ENCODE data around the gene BSCL2. TPM values are rescaled to one million over a fixed set of nuclear protein-coding genes. Genes with fewer than 3 reads are reported as not detected.
A peak's percentile ranks its signal among the peaks of the same experiment; 100 is the strongest.
"Not testable (repeated sequence)": the region's sequence is repeated elsewhere in the genome, so short reads cannot be mapped to it uniquely, and the experiment has no call there.

The BSCL2 gene
- total RNA-seq, 1 donor from 2014 or later = 23.7 TPM

DNA sequence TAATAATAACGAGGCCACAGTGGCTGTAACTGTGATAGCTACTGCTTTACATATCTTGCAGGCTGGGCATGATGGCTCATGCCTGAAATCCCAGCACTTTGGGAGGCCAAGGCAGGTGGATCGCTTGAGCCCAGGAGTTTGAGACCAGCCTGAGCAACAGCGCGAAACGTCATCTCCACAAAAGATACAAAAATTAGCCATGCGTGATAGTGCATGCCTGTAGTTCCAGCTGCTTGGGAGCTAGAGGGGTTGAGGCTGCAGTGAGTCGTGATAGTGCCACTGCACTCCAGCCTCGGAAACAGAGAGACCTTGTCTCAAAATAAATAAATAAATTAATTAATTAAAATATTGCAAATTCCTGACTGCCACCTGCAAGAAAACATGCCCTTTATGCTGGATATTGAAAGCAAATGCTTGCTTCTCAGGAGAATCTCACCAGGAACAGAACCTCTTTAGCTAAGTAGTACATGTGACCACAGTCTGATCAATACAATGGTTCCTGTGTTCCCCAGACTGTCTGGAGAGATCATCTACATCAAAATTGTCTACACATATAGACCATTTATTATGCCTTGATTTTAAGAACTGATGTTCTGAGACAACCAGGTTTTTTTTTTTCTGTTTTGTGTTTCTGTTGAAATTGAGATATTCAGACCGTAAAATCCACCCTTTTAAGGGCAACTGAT, 40.4 kb upstream of the BSCL2 start:
- Histone ChIP-seq H3K4me3 (ENCODE audit: low read depth, low read length) (no peak overlapping the region), H3K27me3 (ENCODE audit: control insufficient read depth, insufficient read depth, low read length) (no peaks in the 10 kb centered on the region), H3K36me3 (ENCODE audit: control insufficient read depth, insufficient read depth, low read length) (peaks cover 7% of the 10 kb centered on the region)
- DNase-seq (ENCODE audit: low read depth) (no peak), FAIRE-seq (no peak)
- TF ChIP-seq, protein P1, sequence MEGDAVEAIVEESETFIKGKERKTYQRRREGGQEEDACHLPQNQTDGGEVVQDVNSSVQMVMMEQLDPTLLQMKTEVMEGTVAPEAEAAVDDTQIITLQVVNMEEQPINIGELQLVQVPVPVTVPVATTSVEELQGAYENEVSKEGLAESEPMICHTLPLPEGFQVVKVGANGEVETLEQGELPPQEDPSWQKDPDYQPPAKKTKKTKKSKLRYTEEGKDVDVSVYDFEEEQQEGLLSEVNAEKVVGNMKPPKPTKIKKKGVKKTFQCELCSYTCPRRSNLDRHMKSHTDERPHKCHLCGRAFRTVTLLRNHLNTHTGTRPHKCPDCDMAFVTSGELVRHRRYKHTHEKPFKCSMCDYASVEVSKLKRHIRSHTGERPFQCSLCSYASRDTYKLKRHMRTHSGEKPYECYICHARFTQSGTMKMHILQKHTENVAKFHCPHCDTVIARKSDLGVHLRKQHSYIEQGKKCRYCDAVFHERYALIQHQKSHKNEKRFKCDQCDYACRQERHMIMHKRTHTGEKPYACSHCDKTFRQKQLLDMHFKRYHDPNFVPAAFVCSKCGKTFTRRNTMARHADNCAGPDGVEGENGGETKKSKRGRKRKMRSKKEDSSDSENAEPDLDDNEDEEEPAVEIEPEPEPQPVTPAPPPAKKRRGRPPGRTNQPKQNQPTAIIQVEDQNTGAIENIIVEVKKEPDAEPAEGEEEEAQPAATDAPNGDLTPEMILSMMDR (IDR thresholded peaks at IDR 0.05; ENCODE audit: insufficient read depth, low read length, severe bottlenecking) = no peak

DNA sequence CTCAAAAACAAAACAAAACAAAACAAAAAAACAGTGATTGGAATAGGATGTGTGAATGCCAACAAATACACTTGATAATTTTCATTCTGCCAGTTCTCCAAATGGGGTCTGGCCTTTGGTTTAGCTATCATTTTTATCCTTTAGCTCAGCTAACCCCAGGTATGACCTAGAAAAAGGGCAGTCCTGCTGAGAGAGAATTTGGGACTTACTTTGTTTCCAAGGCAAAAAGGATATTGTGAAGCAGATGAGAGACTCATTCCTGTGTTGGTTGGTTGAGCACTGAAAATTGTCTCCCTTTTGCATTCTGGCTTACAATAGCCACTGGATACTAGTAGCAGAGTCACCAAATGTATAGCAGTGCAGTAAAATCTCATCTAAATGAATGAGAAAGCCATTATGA, 30.0 kb upstream of the BSCL2 start:
- DNase-seq (ENCODE audit: low read depth) = no peak
- H3K27me3 ChIP-seq (ENCODE audit: control insufficient read depth, insufficient read depth, low read length) = no peaks in the 10 kb centered on the region
- no peak for FAIRE-seq
- peaks cover 9% of the 10 kb centered on the region for H3K36me3 ChIP-seq (ENCODE audit: control insufficient read depth, insufficient read depth, low read length)
- no peak overlapping the region for H3K4me3 ChIP-seq (ENCODE audit: low read depth, low read length)
- TF ChIP-seq, protein P1 (IDR thresholded peaks at IDR 0.05; ENCODE audit: insufficient read depth, low read length, severe bottlenecking) = no peak

DNA sequence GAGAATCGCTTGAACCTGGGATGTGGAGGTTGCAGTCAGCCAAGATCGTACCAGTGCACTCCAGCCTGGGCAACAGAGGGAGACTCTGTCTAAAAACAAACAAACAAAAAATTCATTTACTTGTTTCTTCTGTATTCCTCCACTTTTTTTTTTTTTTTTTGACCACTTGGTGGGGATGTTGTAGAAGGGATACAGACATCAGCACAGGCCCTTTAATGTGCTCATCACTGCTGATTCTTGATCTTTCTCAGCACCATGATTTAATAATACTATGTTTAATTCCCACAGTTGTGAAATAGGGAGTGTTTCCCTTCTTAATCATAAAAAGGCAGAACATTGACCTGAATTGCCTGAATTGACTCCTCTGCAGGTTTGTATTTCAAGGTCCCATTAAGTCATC, 25.6 kb upstream of the BSCL2 start:
- H3K36me3 ChIP-seq (ENCODE audit: control insufficient read depth, insufficient read depth, low read length) = peaks cover 3% of the 10 kb centered on the region
- FAIRE-seq (no peak), DNase-seq (ENCODE audit: low read depth) (peak; percentile 29)
- TF ChIP-seq, protein P1 (IDR thresholded peaks at IDR 0.05; ENCODE audit: insufficient read depth, low read length, severe bottlenecking) = no peak
- H3K4me3 ChIP-seq (ENCODE audit: low read depth, low read length) = no peak overlapping the region
- no peaks in the 10 kb centered on the region for H3K27me3 ChIP-seq (ENCODE audit: control insufficient read depth, insufficient read depth, low read length)

DNA sequence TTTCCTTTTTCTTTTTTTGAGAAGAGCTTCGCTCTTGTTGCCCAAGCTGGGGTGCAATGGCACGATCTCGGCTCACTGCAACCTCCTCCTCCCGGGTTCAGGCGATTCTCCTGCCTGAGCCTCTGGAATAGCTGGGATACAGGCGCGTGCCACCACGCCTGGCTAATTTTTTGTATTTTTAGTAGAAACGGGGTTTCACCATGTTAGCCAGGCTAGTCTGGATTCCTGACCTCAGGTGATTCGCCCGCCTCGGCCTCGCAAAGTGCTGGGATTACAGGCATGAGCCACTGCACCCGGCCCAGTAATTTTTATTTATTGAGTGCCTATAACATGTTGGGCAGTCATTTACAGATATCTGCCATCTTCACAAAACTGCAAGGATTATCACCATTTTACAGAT, 22.9 kb upstream of the BSCL2 start:
- not testable (repeated sequence) for DNase-seq (ENCODE audit: low read depth); H3K4me3 ChIP-seq (ENCODE audit: low read depth, low read length); H3K27me3 ChIP-seq (ENCODE audit: control insufficient read depth, insufficient read depth, low read length); FAIRE-seq; H3K36me3 ChIP-seq (ENCODE audit: control insufficient read depth, insufficient read depth, low read length)

- FAIRE-seq (no peak), DNase-seq (ENCODE audit: low read depth) (peak; percentile 76)
- Histone ChIP-seq H3K27me3 (ENCODE audit: control insufficient read depth, insufficient read depth, low read length) (no peaks in the 10 kb centered on the region), H3K4me3 (ENCODE audit: low read depth, low read length) (peak within 1 kb of the TSS; percentile 92), H3K36me3 (ENCODE audit: control insufficient read depth, insufficient read depth, low read length) (peaks cover 4% of the 10 kb centered on the region)
- TF ChIP-seq, protein P1 (IDR thresholded peaks at IDR 0.05; ENCODE audit: insufficient read depth, low read length, severe bottlenecking) = no peak
Observed at GRCh38 chr11:62728171-62728988, 21.2 kb upstream of the BSCL2 start, which contains the start of gene TTC9C. TTC9C (plus strand) TSS chr11:62728486; CDS start chr11:62728849, 363 bp downstream.

GRCh38 chr11:62727872-62728170, 20.6 kb upstream of the BSCL2 start:
- peaks cover 7% of the 10 kb centered on the region for H3K36me3 ChIP-seq (ENCODE audit: control insufficient read depth, insufficient read depth, low read length)
- peak overlapping the region; percentile 92 for H3K4me3 ChIP-seq (ENCODE audit: low read depth, low read length)
- TF ChIP-seq, protein P1 (IDR thresholded peaks at IDR 0.05; ENCODE audit: insufficient read depth, low read length, severe bottlenecking) = no peak
- FAIRE-seq = no peak
- peak; percentile 94 for DNase-seq (ENCODE audit: low read depth)
- no peaks in the 10 kb centered on the region for H3K27me3 ChIP-seq (ENCODE audit: control insufficient read depth, insufficient read depth, low read length)

Data from bronchial epithelial cell (primary cell).